HAP-1 (cell line): Measurements from ENCODE around the gene NFE2L3.
"Not testable (repeated sequence)": the region's sequence is repeated elsewhere in the genome, so short reads cannot be mapped to it uniquely, and the experiment has no call there.

Experiments used
- DNase-seq, 2 experiments: peaks; one replicate each; pipeline ENCODE4 v3.0.0-alpha.2; 2016 to 2020; ENCODE audit warnings: low spot score in 2 of 2
- H3K27me3 ChIP-seq: fragments of 250-450 bp; sonication (Bioruptor Pico); 2 replicates; pipeline ENCODE4 v1.5.1; 2020; ENCODE audit warnings: low read depth, mild to moderate bottlenecking, moderate library complexity
- H3K36me3 ChIP-seq: fragments of 250-450 bp; sonication (Bioruptor Pico); replicated peaks from 2 replicates; pipeline ENCODE4 v1.5.1; 2020; ENCODE audit warnings: mild to moderate bottlenecking
- H3K4me1 ChIP-seq: fragments of 250-450 bp; sonication (Bioruptor Pico); 2 replicates; pipeline ENCODE4 v1.5.1; 2020; ENCODE audit warnings: mild to moderate bottlenecking
- H3K4me3 ChIP-seq: fragments of 250-450 bp; sonication (Bioruptor Pico); 2 replicates; pipeline ENCODE4 v1.5.1; 2020; ENCODE audit warnings: mild to moderate bottlenecking, moderate library complexity
- H3K9me3 ChIP-seq: fragments of 250-450 bp; sonication (Bioruptor Pico); 2 replicates; pipeline ENCODE4 v1.5.1; 2020; ENCODE audit warnings: mild to moderate bottlenecking, moderate library complexity
- in situ Hi-C: fragments of 300-500 bp; cut with MboI; formaldehyde crosslinking; loops from 3 replicates; pipeline ENCODE4 v1.14.3; 2020; ENCODE audit warnings: low sequenced_read_pairs, inconsistent platforms, mixed read lengths

NFE2L3 gene

DNA sequence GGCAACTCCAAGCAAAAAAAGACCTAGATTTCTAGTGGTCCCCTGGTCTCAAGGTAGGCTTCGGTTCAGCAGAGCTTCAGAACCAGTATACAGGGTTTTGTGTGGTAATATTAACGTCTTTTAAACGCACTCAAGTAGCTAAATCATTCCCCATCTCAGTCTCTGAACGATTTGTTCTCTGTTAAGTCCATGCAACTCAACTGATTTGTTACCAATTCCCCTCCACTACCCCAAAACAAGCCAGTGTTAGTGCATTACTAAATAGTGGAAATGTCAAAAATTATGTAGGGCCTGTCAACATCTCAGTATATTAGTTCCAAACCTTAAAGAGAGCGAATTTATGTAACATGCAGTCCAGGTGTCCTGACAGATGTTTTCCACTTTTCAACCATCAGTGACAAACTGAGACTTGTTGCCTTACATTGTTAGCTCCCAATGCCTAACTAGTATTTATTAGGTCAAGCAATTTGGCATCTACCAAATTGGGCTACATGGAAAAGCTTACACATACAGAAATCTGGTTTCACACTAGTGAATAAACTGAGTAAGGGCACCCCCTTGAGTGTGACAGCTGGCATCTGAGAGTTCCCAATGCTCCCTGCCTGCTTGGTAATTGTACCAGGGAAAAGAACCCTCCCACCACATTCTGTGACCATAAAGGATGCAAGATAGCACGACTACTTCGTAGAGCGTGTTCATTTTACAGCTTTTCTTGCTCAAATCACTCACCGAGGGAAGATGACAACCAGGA lies 36.4 kb downstream of the NFE2L3 start:
- Histone ChIP-seq H3K4me3 (no peak overlapping the region), H3K27me3 (no peaks in the 10 kb centered on the region), H3K9me3 (no peaks in the 10 kb centered on the region), H3K36me3 (peaks cover 53% of the 10 kb centered on the region), H3K4me1 (peaks cover 2% of the 10 kb centered on the region; the same call in 1 of the 2 replicates)
- no peak for DNase-seq
- in situ Hi-C loops = loop anchor here (25.0 kb wide), 1 partner anchor 301 kb away; no protein-coding TSS in a partner anchor

DNA sequence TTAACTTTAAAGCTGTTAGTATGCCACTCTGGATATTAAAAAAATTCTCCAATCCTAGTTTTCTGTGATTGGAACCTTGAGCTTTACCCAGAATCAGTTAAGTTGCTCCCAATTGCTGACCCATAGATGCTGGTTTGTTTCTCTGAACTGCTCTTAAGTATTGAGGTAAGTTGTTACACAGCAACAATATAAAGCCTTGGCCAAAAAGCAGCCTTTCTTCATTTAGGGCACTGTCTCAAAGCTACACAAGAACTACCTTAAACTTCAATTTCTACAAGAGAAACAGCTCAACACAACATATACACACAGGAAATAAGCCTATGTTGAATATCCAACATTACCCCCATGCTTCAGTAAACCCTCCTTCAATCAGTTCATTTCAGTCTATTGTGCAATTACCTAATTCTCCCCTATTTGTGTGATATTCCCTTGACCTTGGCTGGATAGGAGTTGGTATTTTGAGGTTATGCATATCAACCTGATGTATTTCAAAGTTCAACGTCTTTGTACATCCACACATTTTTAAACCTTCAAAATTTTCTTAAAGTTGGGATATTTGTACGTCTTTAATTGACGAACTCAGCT lies 37.1 kb downstream of the NFE2L3 start:
- Histone ChIP-seq H3K4me3 (no peak overlapping the region), H3K36me3 (peaks cover 59% of the 10 kb centered on the region), H3K27me3 (no peaks in the 10 kb centered on the region), H3K4me1 (peaks cover 2% of the 10 kb centered on the region; the same call in 1 of the 2 replicates), H3K9me3 (no peaks in the 10 kb centered on the region)
- no peak for DNase-seq
- in situ Hi-C loops = loop anchor here (25.0 kb wide), 1 partner anchor 302 kb away; no protein-coding TSS in a partner anchor

DNA sequence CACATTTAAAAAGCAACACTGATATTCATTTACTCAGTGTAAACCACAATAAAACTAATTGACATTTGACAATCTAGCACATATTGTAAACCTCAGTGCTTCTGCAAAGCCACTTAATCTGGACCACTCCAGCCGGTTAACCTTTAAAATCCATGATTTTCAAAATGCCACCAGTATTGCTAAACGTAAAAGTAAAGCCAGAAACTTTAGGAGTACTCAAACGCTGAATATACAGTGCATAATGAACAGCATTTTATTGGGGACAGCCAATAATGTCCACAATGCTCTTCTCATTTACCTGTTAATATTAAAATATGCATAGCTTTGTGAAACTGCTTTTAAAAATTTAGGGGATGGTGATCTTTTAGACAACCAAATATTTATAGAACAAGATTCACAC lies 37.7 kb downstream of the NFE2L3 start:
- Histone ChIP-seq H3K36me3 (peaks cover 66% of the 10 kb centered on the region), H3K4me3 (no peak overlapping the region), H3K4me1 (no peaks in the 10 kb centered on the region; the same call in 1 of the 2 replicates), H3K9me3 (no peaks in the 10 kb centered on the region), H3K27me3 (no peaks in the 10 kb centered on the region)
- in situ Hi-C loops = loop anchor here (25.0 kb wide), 1 partner anchor 302 kb away; no protein-coding TSS in a partner anchor
- no peak for DNase-seq

DNA sequence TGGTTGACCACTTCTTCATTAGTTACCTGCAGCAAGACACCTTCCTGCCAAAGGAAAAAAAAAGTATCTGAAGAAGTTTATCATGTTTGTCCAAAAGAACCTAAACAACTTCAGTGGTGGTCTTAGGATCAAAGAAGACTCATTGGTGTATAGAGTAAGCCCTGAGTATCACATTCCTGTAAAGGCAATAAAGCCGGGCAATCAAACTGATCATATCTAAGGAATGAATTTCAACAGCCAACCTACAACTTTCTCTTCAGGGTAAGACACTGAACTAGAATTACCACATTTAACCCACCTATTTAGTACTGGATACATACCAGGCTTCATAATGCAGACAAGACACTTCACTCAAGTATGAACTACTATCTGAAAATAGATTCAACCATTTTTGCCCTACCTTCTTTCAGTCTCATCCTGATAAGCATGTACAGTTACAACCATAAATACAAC lies 38.4 kb downstream of the NFE2L3 start:
- Histone ChIP-seq H3K27me3 (no peaks in the 10 kb centered on the region), H3K36me3 (peaks cover 72% of the 10 kb centered on the region), H3K4me3 (no peak overlapping the region), H3K4me1 (peaks cover 2% of the 10 kb centered on the region), H3K9me3 (no peaks in the 10 kb centered on the region)
- in situ Hi-C loops = loop anchor here (25.0 kb wide), 1 partner anchor 303 kb away; no protein-coding TSS in a partner anchor
- DNase-seq = no peak

DNA sequence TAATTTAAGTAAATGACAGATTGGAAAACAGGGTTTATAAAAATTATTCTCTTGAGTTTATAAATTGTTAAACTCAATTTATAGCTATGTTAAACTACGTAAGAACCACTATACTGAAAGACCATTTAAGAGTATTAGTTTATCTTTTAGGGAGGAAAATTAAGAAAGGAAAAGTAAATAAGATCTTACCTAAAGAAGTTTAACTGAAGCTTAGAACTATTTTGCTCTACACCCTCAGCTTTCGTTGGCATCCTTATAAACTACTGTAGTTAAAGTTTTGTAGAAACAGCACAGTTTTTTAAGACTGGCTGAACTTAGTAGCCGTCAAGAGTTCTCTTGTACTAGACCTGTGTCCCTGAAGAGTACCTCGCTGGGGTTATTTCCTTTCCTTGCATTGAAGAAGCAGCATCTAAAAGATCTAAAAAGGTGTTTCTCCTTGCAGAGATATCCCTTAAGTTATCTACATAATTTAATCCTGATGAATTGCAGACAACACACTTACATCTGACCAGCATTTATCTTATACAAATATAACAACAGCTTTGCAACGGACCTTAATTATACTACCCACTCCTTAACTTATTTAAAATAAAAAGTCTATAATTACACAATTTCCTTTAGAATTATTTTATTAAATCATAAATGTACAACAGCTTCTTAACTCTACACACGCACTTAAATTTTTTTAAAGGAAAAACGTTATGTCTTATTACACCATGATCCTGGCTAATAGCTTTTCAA lies 39.4 kb downstream of the NFE2L3 start:
- Histone ChIP-seq H3K9me3 (no peaks in the 10 kb centered on the region), H3K4me3 (no peak overlapping the region), H3K27me3 (no peaks in the 10 kb centered on the region), H3K36me3 (peaks cover 82% of the 10 kb centered on the region), H3K4me1 (peaks cover 6% of the 10 kb centered on the region)
- in situ Hi-C loops = loop anchor here (25.0 kb wide), 1 partner anchor 304 kb away; no protein-coding TSS in a partner anchor
- DNase-seq = no peak

DNA sequence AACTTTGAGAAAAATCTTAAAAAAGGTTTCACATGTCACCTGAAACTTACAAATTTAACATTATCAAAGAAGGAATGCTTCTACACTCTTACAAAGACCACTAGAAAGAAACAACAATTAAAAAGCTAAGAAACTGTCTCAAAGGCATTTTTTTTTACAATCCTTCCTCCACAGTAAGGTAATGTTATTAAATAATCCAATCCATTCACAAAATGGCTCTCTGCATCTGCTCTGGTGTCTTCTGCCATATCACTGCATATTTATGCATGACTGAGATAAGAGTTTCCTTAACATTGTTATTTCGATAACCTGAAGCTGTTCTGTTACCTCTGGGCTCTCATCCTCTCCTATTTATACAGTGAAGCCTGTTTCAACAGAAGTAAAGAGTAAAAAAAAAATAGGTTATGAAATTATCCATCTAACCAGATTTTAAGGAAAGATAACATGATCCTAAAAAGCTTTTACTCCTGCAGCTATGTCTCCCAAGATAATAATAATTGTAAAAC lies 40.0 kb downstream of the NFE2L3 start:
- Histone ChIP-seq H3K4me3 (no peak overlapping the region), H3K4me1 (peaks cover 13% of the 10 kb centered on the region), H3K9me3 (no peaks in the 10 kb centered on the region), H3K36me3 (peaks cover 88% of the 10 kb centered on the region), H3K27me3 (no peaks in the 10 kb centered on the region)
- in situ Hi-C loops = loop anchor here (25.0 kb wide), 1 partner anchor 305 kb away; no protein-coding TSS in a partner anchor
- no peak for DNase-seq

DNA sequence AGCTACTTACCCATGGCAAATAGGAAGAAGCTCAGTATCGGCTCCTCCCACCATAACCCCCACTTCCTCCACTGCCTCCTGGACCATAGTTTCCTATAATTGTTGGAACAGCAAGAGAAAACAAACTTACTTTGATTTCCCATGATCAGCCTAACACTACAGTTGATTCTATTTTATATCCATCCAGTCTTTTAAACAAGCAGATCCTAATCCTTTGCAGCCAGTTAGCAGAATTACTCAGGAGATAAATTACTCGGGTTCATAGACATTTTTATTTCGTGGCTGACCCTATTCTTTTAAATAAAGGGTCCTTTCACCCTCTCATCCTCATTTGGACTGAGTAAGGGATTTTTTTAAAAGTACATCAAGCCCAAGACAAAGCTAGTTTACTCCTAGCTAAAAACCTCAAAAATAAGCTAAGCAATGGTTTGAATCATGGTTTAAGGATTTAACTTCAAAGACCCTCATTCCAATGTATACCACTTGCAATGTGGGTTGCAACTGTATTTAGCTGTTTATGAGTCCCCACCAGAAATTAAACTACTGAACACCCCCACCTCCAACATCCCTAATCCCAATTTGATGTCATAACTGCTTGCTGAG lies 40.6 kb downstream of the NFE2L3 start:
- peaks cover 93% of the 10 kb centered on the region for H3K36me3 ChIP-seq
- no peaks in the 10 kb centered on the region for H3K27me3 ChIP-seq
- no peak for DNase-seq
- no peak overlapping the region for H3K4me3 ChIP-seq
- H3K9me3 ChIP-seq = no peaks in the 10 kb centered on the region
- peaks cover 15% of the 10 kb centered on the region for H3K4me1 ChIP-seq
- in situ Hi-C loops = loop anchor here (25.0 kb wide), 1 partner anchor 305 kb away; no protein-coding TSS in a partner anchor

DNA sequence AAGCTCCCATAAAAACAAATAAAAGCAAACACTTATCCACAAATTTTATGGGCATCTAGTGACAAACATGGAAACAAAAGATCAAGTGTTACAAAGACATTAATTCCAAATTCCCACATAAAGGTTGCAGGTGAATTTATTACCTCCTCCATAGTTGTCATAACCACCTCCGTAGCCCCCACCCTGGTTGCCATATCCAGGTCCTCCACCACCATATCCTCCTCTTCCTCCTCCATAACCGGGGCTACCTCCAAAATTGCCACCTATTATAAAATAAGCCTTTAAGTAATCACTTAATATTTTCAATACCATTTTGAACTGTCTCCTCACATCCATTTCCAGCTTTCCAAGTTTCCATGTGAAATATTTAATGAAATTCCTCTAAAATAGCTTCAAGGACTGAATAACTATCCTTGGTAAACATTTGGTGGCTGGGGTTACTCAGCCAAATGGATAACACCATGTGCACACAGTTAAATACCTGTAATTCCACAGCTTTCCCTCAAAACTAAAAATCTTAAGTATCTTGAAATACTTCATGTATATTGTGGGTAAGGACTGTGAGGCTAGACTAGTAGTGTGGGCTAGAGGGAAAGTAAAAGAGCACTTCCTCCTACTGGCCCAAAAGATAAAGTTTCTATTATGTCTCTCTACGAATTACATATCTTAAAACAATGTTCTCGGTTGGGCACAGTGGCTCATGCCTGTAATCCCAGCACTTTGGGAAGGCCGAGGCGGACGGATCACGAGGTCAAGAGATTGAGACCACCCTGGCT lies 41.6 kb downstream of the NFE2L3 start:
- no peaks in the 10 kb centered on the region for H3K9me3 ChIP-seq
- in situ Hi-C loops = loop anchor here (25.0 kb wide), 1 partner anchor 306 kb away; no protein-coding TSS in a partner anchor
- no peak overlapping the region for H3K4me3 ChIP-seq
- peaks cover 95% of the 10 kb centered on the region for H3K36me3 ChIP-seq
- H3K4me1 ChIP-seq = peaks cover 15% of the 10 kb centered on the region
- H3K27me3 ChIP-seq = no peaks in the 10 kb centered on the region
- DNase-seq = no peak

DNA sequence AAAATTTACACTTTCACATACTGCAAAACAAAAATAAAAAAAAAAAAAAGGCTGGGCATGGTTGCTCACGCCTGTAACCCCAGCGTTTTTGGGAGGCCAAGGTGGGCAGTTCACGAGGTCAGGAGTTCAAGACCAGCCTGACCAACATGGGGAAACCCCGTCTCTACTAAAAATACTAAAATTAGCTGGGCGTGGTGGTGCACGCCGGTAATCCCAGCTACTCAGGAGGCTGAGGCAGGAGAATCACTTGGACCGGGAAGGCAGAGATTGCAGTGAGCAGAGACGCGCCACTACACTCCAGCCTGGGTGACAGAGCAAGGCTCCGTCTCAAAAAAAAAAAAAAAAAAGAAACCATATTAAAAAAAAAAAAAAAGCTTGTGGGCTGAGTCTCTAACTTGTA lies 42.8 kb downstream of the NFE2L3 start:
- not testable (repeated sequence) for H3K27me3 ChIP-seq, DNase-seq, H3K4me3 ChIP-seq, H3K9me3 ChIP-seq
- H3K36me3 ChIP-seq = peaks cover 95% of the 10 kb centered on the region
- H3K4me1 ChIP-seq = peaks cover 15% of the 10 kb centered on the region
- in situ Hi-C loops = loop anchor here (25.0 kb wide), 1 partner anchor 307 kb away; no protein-coding TSS in a partner anchor

DNA sequence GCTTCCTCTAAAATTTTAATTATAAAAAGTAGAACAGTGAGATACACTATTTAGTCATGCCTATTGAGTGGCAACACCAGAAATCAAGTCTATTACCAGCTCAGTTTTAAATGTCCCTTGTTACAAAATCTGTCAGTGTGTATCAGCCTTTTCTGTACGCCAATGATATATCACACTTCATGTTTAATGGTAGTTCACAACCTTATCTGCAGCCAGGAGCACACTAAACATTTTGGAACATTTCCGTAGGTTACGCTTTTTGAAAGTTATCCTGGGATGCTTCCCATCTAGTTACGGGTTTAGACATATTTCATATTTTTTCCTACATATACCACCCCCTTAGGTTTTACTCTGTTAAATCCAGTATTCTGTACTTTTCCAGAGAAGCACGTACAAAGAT lies 43.2 kb downstream of the NFE2L3 start:
- Histone ChIP-seq H3K9me3 (no peaks in the 10 kb centered on the region), H3K36me3 (peaks cover 95% of the 10 kb centered on the region), H3K4me3 (no peak overlapping the region), H3K4me1 (peaks cover 15% of the 10 kb centered on the region), H3K27me3 (no peaks in the 10 kb centered on the region)
- DNase-seq = no peak
- in situ Hi-C loops = loop anchor here (25.0 kb wide), 1 partner anchor 308 kb away; no protein-coding TSS in a partner anchor

DNA sequence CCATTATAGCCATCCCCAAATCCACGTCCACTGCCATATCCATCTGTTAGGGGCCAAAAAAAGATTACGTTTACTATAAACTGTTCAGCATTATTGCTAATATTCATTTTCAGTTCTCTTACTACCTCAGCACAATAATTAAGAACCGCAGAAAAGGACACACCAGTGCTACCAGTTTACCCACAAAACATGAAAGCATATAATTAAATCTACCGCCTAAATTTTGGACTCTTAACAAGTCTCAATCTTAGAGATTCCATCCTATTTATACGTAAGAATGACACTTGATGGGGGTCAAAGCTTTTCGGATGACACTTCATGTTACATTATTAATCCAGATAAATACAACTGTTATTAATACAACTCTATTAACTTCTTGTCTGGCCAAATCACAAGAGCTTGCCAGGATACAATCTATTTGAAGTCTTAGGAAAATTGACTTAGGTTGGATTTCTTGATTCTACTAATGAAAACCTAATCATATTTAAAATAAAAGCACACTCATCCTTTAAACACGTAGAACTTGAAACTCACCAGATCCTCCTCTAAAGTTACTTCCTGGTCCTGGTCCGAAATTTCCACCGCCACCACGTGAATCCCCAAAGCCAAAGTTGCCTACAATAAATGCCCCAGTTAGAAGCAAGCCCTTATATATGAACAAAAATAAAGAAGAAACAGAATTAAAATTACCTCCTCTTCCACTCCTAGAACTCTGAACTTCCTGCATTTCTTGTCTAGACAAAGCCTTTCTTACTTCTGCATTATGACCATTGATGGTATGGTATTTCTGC lies 44.1 kb downstream of the NFE2L3 start:
- in situ Hi-C loops = loop anchor here (25.0 kb wide), 1 partner anchor 309 kb away; no protein-coding TSS in a partner anchor
- no peak overlapping the region for H3K4me3 ChIP-seq
- peaks cover 15% of the 10 kb centered on the region for H3K4me1 ChIP-seq
- no peaks in the 10 kb centered on the region for H3K27me3 ChIP-seq
- H3K9me3 ChIP-seq = no peaks in the 10 kb centered on the region
- DNase-seq = no peak
- H3K36me3 ChIP-seq = peaks cover 90% of the 10 kb centered on the region
